Hepatocyte (in vitro differentiated cells): ENCODE results near the gene ARHGAP10. TPM values are rescaled to one million over a fixed set of nuclear protein-coding genes. Genes with fewer than 3 reads are reported as not detected.

Experiments used
- DNase-seq: peaks from one replicate; pipeline ENCODE4 v3.0.0-alpha.2; 2016; ENCODE audit warnings: low spot score
- H2AFZ ChIP-seq: fragments of 200-600 bp; sonication (generic); 2 replicates; pipeline ENCODE4 v1.6.0; 2016; ENCODE audit warnings: antibody characterized with exemption, mild to moderate bottlenecking
- H3K27ac ChIP-seq: fragments of 200-600 bp; sonication (generic); 2 replicates; pipeline ENCODE4 v1.5.1; 2016; ENCODE audit warnings: mild to moderate bottlenecking
- H3K27me3 ChIP-seq: fragments of 200-600 bp; sonication (generic); 2 replicates; pipeline ENCODE4 v1.6.1; 2016
- H3K36me3 ChIP-seq: fragments of 200-600 bp; sonication (generic); replicated peaks from 2 replicates; pipeline ENCODE4 v1.5.1; 2016; ENCODE audit warnings: low read depth; ENCODE audit not compliant: insufficient read depth
- H3K4me1 ChIP-seq: fragments of 200-600 bp; sonication (generic); 2 replicates; pipeline ENCODE4 v1.5.1; 2016; ENCODE audit warnings: mild to moderate bottlenecking, moderate library complexity; ENCODE audit not compliant: insufficient read depth
- H3K4me2 ChIP-seq: fragments of 200-600 bp; sonication (generic); 2 replicates; pipeline ENCODE4 v1.6.0; 2016
- H3K4me3 ChIP-seq: fragments of 200-600 bp; sonication (generic); 2 replicates; pipeline ENCODE4 v1.5.1; 2016; ENCODE audit warnings: mild to moderate bottlenecking
- H3K79me2 ChIP-seq: fragments of 200-600 bp; sonication (generic); 2 replicates; pipeline ENCODE4 v1.6.0; 2017; ENCODE audit warnings: mild to moderate bottlenecking
- H3K9me2 ChIP-seq: fragments of 200-600 bp; sonication (generic); replicated peaks from 2 replicates; pipeline ENCODE4 v1.6.0; 2017; ENCODE audit warnings: mild to moderate bottlenecking; ENCODE audit not compliant: insufficient read depth
- H3K9me3 ChIP-seq: fragments of 200-600 bp; sonication (generic); 2 replicates; pipeline ENCODE4 v1.5.1; 2016; ENCODE audit warnings: low read depth, mild to moderate bottlenecking
- H4K20me1 ChIP-seq: fragments of 200-600 bp; sonication (generic); 2 replicates; pipeline ENCODE4 v1.6.0; 2016; ENCODE audit warnings: mild to moderate bottlenecking; ENCODE audit not compliant: insufficient read depth, poor library complexity, severe bottlenecking
- EZH2 ChIP-seq: fragments of 200-600 bp; sonication (generic); IDR thresholded peaks from 2 replicates; pipeline ENCODE4 v1.6.1; 2016; ENCODE audit warnings: antibody characterized with exemption, mild to moderate bottlenecking, borderline replicate concordance
- EZH2phosphoT487 ChIP-seq: fragments of 200-600 bp; sonication (generic); IDR thresholded peaks from one replicate; pipeline ENCODE4 v1.6.1; 2018; ENCODE audit warnings: antibody characterized with exemption, mild to moderate bottlenecking, low read depth, moderate library complexity; ENCODE audit not compliant: unreplicated experiment, severe bottlenecking
- WGBS: methylation state at CpG from one replicate; pipeline ENCODE4 v1.1.6; 2016; ENCODE audit warnings: low lambda C conversion rate; ENCODE audit errors: missing lambda C conversion rate; 5-methylcytosine and 5-hydroxymethylcytosine counted together
- polyA plus RNA-seq: library from polyadenylated mRNA; unstranded; fragments of >200 nt; fragmentation: Nextera tagmentation; extraction: Ambion mirVana; gene quantifications from 2 replicates; pipeline ENCODE4 v1.2.1, GENCODE V29; 2016
- total RNA-seq: library from RNA; depleted of rRNA; stranded (reverse); fragments of >200 nt; gene quantifications from 2 replicates; pipeline ENCODE4 v1.2.3, GENCODE V29; 2014
- TF ChIP-seq, protein P1 (sequence below): fragments of 200-600 bp; sonication (generic); IDR thresholded peaks from 2 replicates; pipeline ENCODE4 v1.5.1; 2016; ENCODE audit warnings: antibody characterized with exemption, mild to moderate bottlenecking; ENCODE audit not compliant: poor library complexity

ARHGAP10 gene
- total and polyA plus RNA-seq, 2 experiments from 2014 or later = 16.8 to 23.4 TPM

DNA sequence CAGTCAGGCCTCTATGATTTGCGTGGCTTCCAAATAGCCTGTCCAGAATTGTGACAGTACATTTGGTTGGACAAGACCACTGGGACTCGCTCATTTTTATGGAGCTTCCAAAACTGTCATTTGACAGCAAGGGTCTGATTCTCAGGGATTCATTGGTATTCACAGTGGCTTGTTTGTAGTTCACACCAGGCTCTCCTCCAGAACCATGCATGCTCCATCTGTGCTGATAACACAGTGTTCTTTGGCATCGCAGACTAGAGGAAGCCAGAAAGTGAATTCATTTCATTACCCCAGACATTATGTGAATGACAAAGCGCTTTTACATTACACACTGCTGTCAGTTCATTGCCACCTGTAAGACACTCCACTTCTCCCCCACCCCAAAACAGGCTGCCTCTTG is 208.3 kb downstream of the ARHGAP10 start:
- 93% methylated on average over 4 of the region's 4 CpGs for WGBS
- no peak for DNase-seq
- no peaks in the 10 kb centered on the region for H3K79me2 ChIP-seq
- no peak overlapping the region for H3K27ac ChIP-seq
- TF ChIP-seq EZH2phosphoT487 (no peak), EZH2 (no peak)
- TF ChIP-seq, protein P1, sequence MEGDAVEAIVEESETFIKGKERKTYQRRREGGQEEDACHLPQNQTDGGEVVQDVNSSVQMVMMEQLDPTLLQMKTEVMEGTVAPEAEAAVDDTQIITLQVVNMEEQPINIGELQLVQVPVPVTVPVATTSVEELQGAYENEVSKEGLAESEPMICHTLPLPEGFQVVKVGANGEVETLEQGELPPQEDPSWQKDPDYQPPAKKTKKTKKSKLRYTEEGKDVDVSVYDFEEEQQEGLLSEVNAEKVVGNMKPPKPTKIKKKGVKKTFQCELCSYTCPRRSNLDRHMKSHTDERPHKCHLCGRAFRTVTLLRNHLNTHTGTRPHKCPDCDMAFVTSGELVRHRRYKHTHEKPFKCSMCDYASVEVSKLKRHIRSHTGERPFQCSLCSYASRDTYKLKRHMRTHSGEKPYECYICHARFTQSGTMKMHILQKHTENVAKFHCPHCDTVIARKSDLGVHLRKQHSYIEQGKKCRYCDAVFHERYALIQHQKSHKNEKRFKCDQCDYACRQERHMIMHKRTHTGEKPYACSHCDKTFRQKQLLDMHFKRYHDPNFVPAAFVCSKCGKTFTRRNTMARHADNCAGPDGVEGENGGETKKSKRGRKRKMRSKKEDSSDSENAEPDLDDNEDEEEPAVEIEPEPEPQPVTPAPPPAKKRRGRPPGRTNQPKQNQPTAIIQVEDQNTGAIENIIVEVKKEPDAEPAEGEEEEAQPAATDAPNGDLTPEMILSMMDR = no peak
- no peaks in the 10 kb centered on the region for H3K27me3 ChIP-seq
- peaks cover 11% of the 10 kb centered on the region for H3K4me1 ChIP-seq
- H3K4me3 ChIP-seq = no peak overlapping the region
- no peaks in the 10 kb centered on the region for H3K9me3 ChIP-seq
- no peak overlapping the region for H2AFZ ChIP-seq
- H4K20me1 ChIP-seq = no peaks in the 10 kb centered on the region
- H3K4me2 ChIP-seq = no peak overlapping the region
- H3K36me3 ChIP-seq = no peaks in the 10 kb centered on the region
- no peaks in the 10 kb centered on the region for H3K9me2 ChIP-seq

DNA sequence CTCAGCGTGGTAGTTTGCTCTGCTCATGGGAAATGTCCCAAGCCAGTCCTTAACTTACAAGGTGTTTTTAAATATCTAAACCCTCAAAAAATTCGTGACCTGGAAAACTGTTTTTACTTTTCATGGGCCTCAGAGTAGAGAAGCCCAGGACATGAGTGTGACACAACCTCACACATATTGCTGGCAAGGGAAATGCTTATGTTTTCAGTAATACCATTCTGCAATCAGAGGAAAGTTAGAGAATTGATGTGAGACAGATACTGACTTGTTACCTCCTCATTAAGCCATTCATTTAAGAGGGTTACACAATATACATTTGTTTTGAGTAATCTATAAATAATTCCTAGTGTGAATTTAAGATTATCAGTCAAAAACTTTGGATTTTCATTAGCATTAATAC is 209.5 kb downstream of the ARHGAP10 start:
- peaks cover 11% of the 10 kb centered on the region for H3K4me1 ChIP-seq
- no peaks in the 10 kb centered on the region for H3K9me2 ChIP-seq
- H2AFZ ChIP-seq = no peak overlapping the region
- no peaks in the 10 kb centered on the region for H3K27me3 ChIP-seq
- no peak overlapping the region for H3K4me3 ChIP-seq
- 95% methylated on average over 2 of the region's 2 CpGs for WGBS
- TF ChIP-seq, protein P1 = no peak
- TF ChIP-seq EZH2 (no peak), EZH2phosphoT487 (no peak)
- no peak for DNase-seq
- H3K36me3 ChIP-seq = no peaks in the 10 kb centered on the region
- H4K20me1 ChIP-seq = no peaks in the 10 kb centered on the region
- H3K9me3 ChIP-seq = no peaks in the 10 kb centered on the region
- no peaks in the 10 kb centered on the region for H3K79me2 ChIP-seq
- H3K27ac ChIP-seq = no peak overlapping the region
- H3K4me2 ChIP-seq = no peak overlapping the region

DNA sequence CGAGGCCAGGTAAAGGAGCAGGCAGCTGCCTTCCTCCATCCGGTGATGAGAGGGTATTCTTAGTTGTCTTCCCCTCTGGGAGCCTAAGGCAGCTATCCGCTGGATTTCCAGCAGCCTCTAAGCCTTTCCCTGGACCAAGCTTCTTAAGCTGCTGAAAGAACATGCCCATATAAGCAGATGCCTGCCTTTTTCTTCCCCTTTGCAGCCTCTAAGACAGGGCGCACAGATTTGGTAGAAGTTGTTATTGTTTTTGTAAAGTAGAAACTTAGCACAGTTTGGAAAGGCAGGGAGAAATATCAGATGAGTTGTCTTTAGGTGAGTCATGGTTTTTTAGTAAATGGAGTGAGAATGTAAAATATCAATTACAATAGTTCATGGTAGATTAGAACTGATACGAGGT is 210.8 kb downstream of the ARHGAP10 start:
- WGBS = 90% methylated on average over 5 of the region's 5 CpGs
- Histone ChIP-seq H3K9me2 (no peaks in the 10 kb centered on the region), H3K4me3 (no peak overlapping the region), H3K36me3 (no peaks in the 10 kb centered on the region), H3K4me1 (peaks cover 11% of the 10 kb centered on the region), H4K20me1 (no peaks in the 10 kb centered on the region), H2AFZ (no peak overlapping the region), H3K27ac (no peak overlapping the region), H3K9me3 (no peaks in the 10 kb centered on the region), H3K4me2 (no peak overlapping the region), H3K27me3 (no peaks in the 10 kb centered on the region), H3K79me2 (no peaks in the 10 kb centered on the region)
- TF ChIP-seq EZH2 = no peak
- TF ChIP-seq, protein P1 = no peak
- TF ChIP-seq EZH2phosphoT487 = no peak
- DNase-seq = no peak

DNA sequence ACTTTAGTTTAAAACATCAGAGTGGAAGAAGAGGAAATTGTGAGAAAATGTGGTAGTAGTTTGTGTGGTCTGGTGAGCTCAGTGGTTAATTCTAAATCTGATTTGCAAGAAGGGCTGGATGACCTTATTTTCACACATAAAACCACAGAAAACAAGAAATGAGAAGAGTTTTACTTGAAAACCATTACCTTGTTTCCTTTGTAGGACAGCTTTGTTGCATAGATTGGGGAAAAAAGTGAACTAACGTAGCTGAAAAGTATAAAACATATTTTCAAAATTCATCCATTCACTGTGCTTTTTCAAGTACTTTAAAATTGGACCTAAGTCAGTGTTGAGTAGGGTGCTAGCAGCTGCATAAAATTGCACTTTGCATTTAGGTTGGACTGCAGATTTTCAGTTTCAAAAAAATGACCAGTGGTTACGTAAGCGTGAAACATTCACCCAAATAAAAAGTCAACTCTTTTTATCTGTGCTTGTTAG is 211.3 kb downstream of the ARHGAP10 start:
- no peak overlapping the region for H3K4me2 ChIP-seq
- H3K36me3 ChIP-seq = no peaks in the 10 kb centered on the region
- H3K4me3 ChIP-seq = no peak overlapping the region
- H3K9me2 ChIP-seq = no peaks in the 10 kb centered on the region
- WGBS = 96% methylated on average over 3 of the region's 3 CpGs
- no peak overlapping the region for H3K27ac ChIP-seq
- H2AFZ ChIP-seq = no peak overlapping the region
- H3K9me3 ChIP-seq = no peaks in the 10 kb centered on the region
- TF ChIP-seq, protein P1 = no peak
- TF ChIP-seq EZH2 (no peak), EZH2phosphoT487 (no peak)
- DNase-seq = no peak
- H4K20me1 ChIP-seq = no peaks in the 10 kb centered on the region
- H3K4me1 ChIP-seq = peaks cover 11% of the 10 kb centered on the region
- H3K27me3 ChIP-seq = no peaks in the 10 kb centered on the region
- H3K79me2 ChIP-seq = no peaks in the 10 kb centered on the region
